HL-60 (cell line): ENCODE results near the gene MARVELD1.

ENCODE experiments used
- CTCF ChIP-seq: IDR thresholded peaks from one replicate; pipeline ENCODE4 v1.5.1; 2011; ENCODE audit warnings: low read length, control low read depth, inconsistent platforms; ENCODE audit not compliant: insufficient read depth
- GABPA ChIP-seq: IDR thresholded peaks from 2 replicates; pipeline ENCODE4 v1.6.1; 2012; ENCODE audit warnings: low read depth
- POLR2AphosphoS5 ChIP-seq: IDR thresholded peaks from 2 replicates; pipeline ENCODE4 v1.6.1; 2012; ENCODE audit warnings: low read depth
- REST ChIP-seq: IDR thresholded peaks from 2 replicates; pipeline ENCODE4 v1.6.1; 2012; ENCODE audit warnings: low read depth; ENCODE audit not compliant: insufficient replicate concordance

- TF ChIP-seq CTCF (no peak), POLR2AphosphoS5 (no peak), REST (no peak), GABPA (no peak)
Observed at GRCh38 chr10:97711640-97712572, 1.6 kb upstream of the MARVELD1 start.
